A673 (cell line): ENCODE data around the gene ISM2. TPM values are rescaled to one million over a fixed set of nuclear protein-coding genes. Genes with fewer than 3 reads are reported as not detected.

Experiments
- BruUV-seq: library from RNA; stranded (reverse); fragments of 400-500 nt; replicated peaks from 2 replicates; lab custom pipeline; 2021; lab: Mats Ljungman, UMichigan
- CTCF ChIA-PET: fragments of 300-600 bp; sonication (Branson Sonifier 250); formaldehyde crosslinking; loops from one replicate; lab custom pipeline; 2022; ENCODE audit warnings: antibody characterized with exemption; lab: Charles Lee
- POLR2A ChIA-PET: fragments of 300-600 bp; sonication (Branson Sonifier 250); formaldehyde crosslinking; loops from one replicate; lab custom pipeline; 2022; ENCODE audit warnings: antibody characterized with exemption; ENCODE audit not compliant: low non-redundant PET; lab: Charles Lee
- DNase-seq: peaks from one replicate; pipeline ENCODE4 v3.0.0-alpha.2; 2015; ENCODE audit warnings: low spot score
- H3K27ac ChIP-seq: fragments of 200-600 bp; sonication (generic); 2 replicates; pipeline ENCODE4 v1.5.1; 2016; ENCODE audit warnings: mixed run types, low read depth, mild to moderate bottlenecking, mixed read lengths, antibody characterized with exemption, low read length; ENCODE audit not compliant: poor library complexity, severe bottlenecking
- H3K27me3 ChIP-seq: fragments of 200-600 bp; sonication (generic); replicated peaks from 2 replicates; pipeline ENCODE4 v1.6.1; 2017; ENCODE audit warnings: mixed run types, low read depth, mild to moderate bottlenecking, mixed read lengths, antibody characterized with exemption, low read length; ENCODE audit not compliant: insufficient read depth, poor library complexity
- H3K36me3 ChIP-seq: fragments of 200-600 bp; sonication (generic); 2 replicates; pipeline ENCODE4 v1.6.1; 2016; ENCODE audit warnings: mixed run types, mild to moderate bottlenecking, mixed read lengths, antibody characterized with exemption, low read length; ENCODE audit not compliant: insufficient read depth, poor library complexity, severe bottlenecking
- H3K4me1 ChIP-seq: fragments of 200-600 bp; sonication (generic); 2 replicates; pipeline ENCODE4 v1.6.1; 2017; ENCODE audit warnings: mixed run types, mild to moderate bottlenecking, mixed read lengths, antibody characterized with exemption, low read length; ENCODE audit not compliant: insufficient read depth, poor library complexity, severe bottlenecking
- H3K4me3 ChIP-seq: fragments of 200-600 bp; sonication (generic); 2 replicates; pipeline ENCODE4 v1.5.1; 2016; ENCODE audit warnings: low read depth, mixed run types, mild to moderate bottlenecking, mixed read lengths, low read length; ENCODE audit not compliant: poor library complexity, severe bottlenecking
- H3K9me3 ChIP-seq: fragments of 200-600 bp; sonication (generic); 2 replicates; pipeline ENCODE4 v1.6.1; 2016; ENCODE audit warnings: mixed run types, low read depth, mild to moderate bottlenecking, mixed read lengths, antibody characterized with exemption, low read length; ENCODE audit not compliant: poor library complexity, severe bottlenecking
- EZH2 ChIP-seq: fragments of 200-600 bp; sonication (generic); IDR thresholded peaks from 2 replicates; pipeline ENCODE4 v1.6.1; 2017; ENCODE audit warnings: borderline replicate concordance, low read depth, mild to moderate bottlenecking, mixed read lengths, antibody characterized with exemption, low read length; ENCODE audit not compliant: poor library complexity, severe bottlenecking
- intact Hi-C: fragments of 100-400 bp; cut with micrococcal nuclease; formaldehyde crosslinking; loops from one replicate; pipeline ENCODE4 v1.10.0; 2022; ENCODE audit not compliant: unreplicated experiment
- total RNA-seq: library from RNA; stranded (reverse); gene quantifications from 2 replicates; pipeline ENCODE4 v1.2.3, GENCODE V29; 2021
- TF ChIP-seq, protein P1 (sequence below): fragments of 300-800, 200-600 bp; sonication (generic); conservative IDR thresholded peaks from 2 replicates; pipeline ENCODE4 v1.5.1; 2017; ENCODE audit warnings: low read depth, mild to moderate bottlenecking, antibody characterized with exemption, low read length, moderate library complexity, mixed read lengths

Gene ISM2
- total RNA-seq, 1 experiment from 2014 or later, result 5.1 TPM

DNA sequence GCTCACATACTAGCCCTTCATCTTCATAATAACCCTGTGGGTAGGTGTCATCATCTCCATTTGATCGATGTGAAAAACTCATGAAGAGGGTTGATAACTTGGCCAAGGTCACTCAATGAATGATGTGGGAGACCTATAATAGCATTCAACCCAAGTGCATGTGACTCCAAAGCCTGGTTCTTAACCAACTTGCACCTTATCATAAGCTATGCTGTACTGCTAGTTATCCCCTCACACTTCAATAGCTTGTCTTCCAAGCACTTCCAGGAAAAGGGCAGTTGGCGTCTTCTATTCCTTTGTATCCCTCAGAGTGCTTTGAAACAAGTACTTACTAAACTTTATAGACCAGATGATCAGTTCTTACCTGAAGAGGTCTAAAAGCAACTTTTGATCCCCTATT, 56.4 kb downstream of the ISM2 start:
- H3K4me1 ChIP-seq, result no peaks in the 10 kb centered on the region
- no peak overlapping the region for H3K27ac ChIP-seq
- no peaks in the 10 kb centered on the region for H3K9me3 ChIP-seq
- DNase-seq, result no peak
- BruUV-seq, result no TSS peak
- intact Hi-C loops, result no loop called here
- H3K36me3 ChIP-seq, result peaks cover 20% of the 10 kb centered on the region
- TF ChIP-seq, protein P1, sequence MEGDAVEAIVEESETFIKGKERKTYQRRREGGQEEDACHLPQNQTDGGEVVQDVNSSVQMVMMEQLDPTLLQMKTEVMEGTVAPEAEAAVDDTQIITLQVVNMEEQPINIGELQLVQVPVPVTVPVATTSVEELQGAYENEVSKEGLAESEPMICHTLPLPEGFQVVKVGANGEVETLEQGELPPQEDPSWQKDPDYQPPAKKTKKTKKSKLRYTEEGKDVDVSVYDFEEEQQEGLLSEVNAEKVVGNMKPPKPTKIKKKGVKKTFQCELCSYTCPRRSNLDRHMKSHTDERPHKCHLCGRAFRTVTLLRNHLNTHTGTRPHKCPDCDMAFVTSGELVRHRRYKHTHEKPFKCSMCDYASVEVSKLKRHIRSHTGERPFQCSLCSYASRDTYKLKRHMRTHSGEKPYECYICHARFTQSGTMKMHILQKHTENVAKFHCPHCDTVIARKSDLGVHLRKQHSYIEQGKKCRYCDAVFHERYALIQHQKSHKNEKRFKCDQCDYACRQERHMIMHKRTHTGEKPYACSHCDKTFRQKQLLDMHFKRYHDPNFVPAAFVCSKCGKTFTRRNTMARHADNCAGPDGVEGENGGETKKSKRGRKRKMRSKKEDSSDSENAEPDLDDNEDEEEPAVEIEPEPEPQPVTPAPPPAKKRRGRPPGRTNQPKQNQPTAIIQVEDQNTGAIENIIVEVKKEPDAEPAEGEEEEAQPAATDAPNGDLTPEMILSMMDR, result no peak
- TF ChIP-seq EZH2, result no peak
- no peaks in the 10 kb centered on the region for H3K27me3 ChIP-seq
- CTCF ChIA-PET, result no interaction called here
- POLR2A ChIA-PET, result no interaction called here
- no peak overlapping the region for H3K4me3 ChIP-seq

DNA sequence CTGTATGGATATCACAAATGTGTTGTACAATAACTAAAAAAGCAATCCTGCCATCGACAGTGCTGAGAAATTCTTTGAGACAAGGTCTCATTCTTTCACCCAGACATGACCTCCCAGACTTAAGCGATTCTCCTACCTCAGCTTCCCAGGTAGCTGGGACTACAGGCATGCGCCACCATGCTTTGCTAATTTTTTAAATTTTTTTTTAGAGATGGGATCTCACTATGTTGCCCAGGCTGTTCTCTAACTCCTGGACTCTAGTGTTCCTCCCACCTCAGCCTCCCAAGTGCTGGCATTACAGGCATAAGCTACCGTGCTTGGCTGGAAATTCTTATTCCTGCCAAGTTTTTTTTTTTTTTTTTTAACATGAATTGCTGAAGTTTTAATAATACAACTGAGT, 58.8 kb downstream of the ISM2 start:
- no peak for TF ChIP-seq EZH2
- TF ChIP-seq, protein P1, result no peak
- ChIA-PET CTCF (no interaction called here), POLR2A (no interaction called here)
- Histone ChIP-seq H3K4me1 (no peaks in the 10 kb centered on the region), H3K27ac (no peak overlapping the region), H3K4me3 (no peak overlapping the region), H3K9me3 (no peaks in the 10 kb centered on the region), H3K27me3 (no peaks in the 10 kb centered on the region), H3K36me3 (peaks cover 20% of the 10 kb centered on the region)
- no TSS peak for BruUV-seq
- no peak for DNase-seq
- intact Hi-C loops, result no loop called here

DNA sequence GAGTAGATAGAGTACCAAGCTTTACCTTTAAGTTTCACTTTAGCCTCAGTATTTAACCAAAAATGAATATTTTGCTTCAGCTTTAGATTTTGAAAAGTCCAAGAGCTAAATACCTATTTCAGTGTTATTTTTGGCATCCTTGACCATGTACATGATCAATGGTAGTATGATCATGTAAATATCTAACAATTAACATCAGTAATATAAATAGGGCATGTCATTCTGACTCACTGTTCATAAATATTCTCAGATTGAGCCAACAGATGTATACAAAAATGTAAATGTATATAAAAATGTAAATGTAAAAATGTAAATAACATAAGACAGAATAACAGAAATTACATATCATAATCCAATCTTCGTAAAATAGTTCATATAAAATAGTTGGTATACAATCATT, 60.0 kb downstream of the ISM2 start:
- no peaks in the 10 kb centered on the region for H3K27me3 ChIP-seq
- H3K27ac ChIP-seq, result no peak overlapping the region
- CTCF ChIA-PET, result no interaction called here
- POLR2A ChIA-PET, result interaction anchor here (0.6 kb wide), 1 partner anchor 414 kb away, joined by 4 read pairs; no protein-coding TSS in a partner anchor
- no peaks in the 10 kb centered on the region for H3K4me1 ChIP-seq
- no peak for DNase-seq
- H3K36me3 ChIP-seq, result peaks cover 24% of the 10 kb centered on the region
- intact Hi-C loops, result no loop called here
- TF ChIP-seq, protein P1, result no peak
- no peak for TF ChIP-seq EZH2
- no TSS peak for BruUV-seq
- no peaks in the 10 kb centered on the region for H3K9me3 ChIP-seq
- H3K4me3 ChIP-seq, result no peak overlapping the region
